Activated B cell treated with CpG ODN at 0.5 μM for 24 hours (primary cell): Measurements from ENCODE around the gene RPRD1B. TPM values are rescaled to one million over a fixed set of nuclear protein-coding genes. Genes with fewer than 3 reads are reported as not detected.
A peak's percentile ranks its signal among the peaks of the same experiment; 100 is the strongest.

Source experiments
- ATAC-seq: fragments of 200-7000 bp; cut with Tn5 transposase; one replicate; pipeline ENCODE4 v1.10.0; 2021; ENCODE audit warnings: low read depth, mild to moderate bottlenecking, moderate library complexity
- CTCF ChIA-PET: fragments of 350-600 bp; sonication (Branson Sonifier 250); formaldehyde crosslinking; loops from one replicate; lab custom pipeline; 2021; ENCODE audit warnings: antibody characterized with exemption; lab: Charles Lee
- POLR2A ChIA-PET: fragments of 350-600 bp; sonication (Branson Sonifier 250); formaldehyde crosslinking; loops from one replicate; lab custom pipeline; 2021; ENCODE audit warnings: antibody characterized with exemption; lab: Charles Lee
- DNase-seq: peaks from one replicate; pipeline ENCODE4 v3.0.0; 2022
- H3K27ac Mint-ChIP-seq: one replicate; pipeline ENCODE4 v1.8.0; 2020; ENCODE audit warnings: mixed read lengths
- H3K27me3 Mint-ChIP-seq: one replicate; pipeline ENCODE4 v1.8.0; 2021; ENCODE audit warnings: mixed read lengths
- H3K36me3 Mint-ChIP-seq: one replicate; pipeline ENCODE4 v1.8.0; 2021; ENCODE audit warnings: low read depth, mixed read lengths
- H3K4me1 Mint-ChIP-seq: one replicate; pipeline ENCODE4 v1.8.0; 2021; ENCODE audit warnings: mixed read lengths
- H3K4me3 Mint-ChIP-seq: one replicate; pipeline ENCODE4 v1.8.0; 2020; ENCODE audit warnings: mild to moderate bottlenecking, mixed read lengths
- H3K9me3 Mint-ChIP-seq: one replicate; pipeline ENCODE4 v1.8.0; 2020; ENCODE audit warnings: mixed read lengths
- intact Hi-C: fragments of 100-400 bp; cut with micrococcal nuclease; formaldehyde crosslinking; loops from one replicate; pipeline ENCODE4 v1.15.1; 2024
- total RNA-seq: library from RNA; stranded (reverse); gene quantifications from 2 replicates; pipeline ENCODE4 v1.2.3, GENCODE V29; 2022
- TF ChIP-seq, protein P1 (sequence below): fragments of 200-600 bp; IDR thresholded peaks from one replicate; pipeline ENCODE4 v1.8.0; 2022; ENCODE audit warnings: antibody characterized with exemption, mild to moderate bottlenecking

Gene RPRD1B
- total RNA-seq, 1 donor from 2014 or later: 38.4 TPM

DNA sequence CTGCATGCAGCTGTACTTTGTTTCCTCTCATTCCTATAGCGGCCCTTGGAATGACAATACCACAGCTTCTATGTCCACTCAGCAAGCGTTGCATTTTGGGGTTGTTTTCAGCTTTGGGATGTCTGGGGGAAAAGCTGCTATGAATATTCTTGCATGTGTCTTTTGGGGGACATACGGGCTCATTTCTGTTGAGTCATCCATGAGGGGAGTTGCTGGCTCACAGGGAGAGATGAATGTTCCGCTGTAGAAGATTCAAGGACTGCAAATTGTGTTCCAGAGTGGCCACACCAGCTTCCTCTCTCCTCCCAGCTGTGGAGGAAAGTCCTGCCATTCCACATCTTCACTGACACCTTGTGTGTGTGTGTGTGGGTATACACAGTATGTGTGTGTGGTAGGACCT, 88.2 kb downstream of the RPRD1B start:
- ATAC-seq: no peak
- DNase-seq: no peak
- H3K9me3 Mint-ChIP-seq: no peaks in the 10 kb centered on the region
- intact Hi-C loops: no loop called here
- POLR2A ChIA-PET: no interaction called here
- H3K4me1 Mint-ChIP-seq: no peaks in the 10 kb centered on the region
- no peaks in the 10 kb centered on the region for H3K36me3 Mint-ChIP-seq
- TF ChIP-seq, protein P1, sequence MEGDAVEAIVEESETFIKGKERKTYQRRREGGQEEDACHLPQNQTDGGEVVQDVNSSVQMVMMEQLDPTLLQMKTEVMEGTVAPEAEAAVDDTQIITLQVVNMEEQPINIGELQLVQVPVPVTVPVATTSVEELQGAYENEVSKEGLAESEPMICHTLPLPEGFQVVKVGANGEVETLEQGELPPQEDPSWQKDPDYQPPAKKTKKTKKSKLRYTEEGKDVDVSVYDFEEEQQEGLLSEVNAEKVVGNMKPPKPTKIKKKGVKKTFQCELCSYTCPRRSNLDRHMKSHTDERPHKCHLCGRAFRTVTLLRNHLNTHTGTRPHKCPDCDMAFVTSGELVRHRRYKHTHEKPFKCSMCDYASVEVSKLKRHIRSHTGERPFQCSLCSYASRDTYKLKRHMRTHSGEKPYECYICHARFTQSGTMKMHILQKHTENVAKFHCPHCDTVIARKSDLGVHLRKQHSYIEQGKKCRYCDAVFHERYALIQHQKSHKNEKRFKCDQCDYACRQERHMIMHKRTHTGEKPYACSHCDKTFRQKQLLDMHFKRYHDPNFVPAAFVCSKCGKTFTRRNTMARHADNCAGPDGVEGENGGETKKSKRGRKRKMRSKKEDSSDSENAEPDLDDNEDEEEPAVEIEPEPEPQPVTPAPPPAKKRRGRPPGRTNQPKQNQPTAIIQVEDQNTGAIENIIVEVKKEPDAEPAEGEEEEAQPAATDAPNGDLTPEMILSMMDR: no peak
- H3K27me3 Mint-ChIP-seq: no peaks in the 10 kb centered on the region
- CTCF ChIA-PET: no interaction called here
- H3K27ac Mint-ChIP-seq: no peak overlapping the region
- no peak overlapping the region for H3K4me3 Mint-ChIP-seq

DNA sequence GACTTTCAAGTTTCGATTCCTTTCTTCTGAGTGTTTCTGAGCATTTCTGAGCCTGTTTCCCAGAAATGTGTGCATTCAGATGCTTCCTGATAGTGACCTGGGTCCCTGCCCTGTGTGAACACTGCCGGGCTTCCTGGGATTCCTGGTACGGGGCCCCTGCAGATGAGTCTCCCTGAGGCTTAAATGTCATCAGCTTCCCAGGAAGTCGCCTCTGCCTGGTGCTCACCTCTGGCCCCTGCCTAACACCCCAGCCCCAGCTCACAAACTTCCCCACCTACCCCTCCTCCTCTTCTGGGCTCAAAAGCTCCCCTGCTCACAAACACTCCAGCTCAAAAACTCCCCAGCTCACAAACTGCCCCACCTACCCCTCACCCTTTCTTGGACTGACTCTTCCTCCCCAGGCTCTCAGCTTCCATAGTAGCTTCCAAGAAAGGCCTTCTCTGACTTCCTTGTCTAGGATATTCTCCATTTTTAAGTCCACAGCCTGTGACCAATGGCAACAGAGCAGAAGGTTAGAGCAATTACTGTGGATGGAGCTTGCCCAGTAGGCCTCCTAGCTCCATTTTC, 89.6 kb downstream of the RPRD1B start:
- Mint-ChIP-seq H3K36me3 (no peaks in the 10 kb centered on the region), H3K27me3 (no peaks in the 10 kb centered on the region), H3K4me1 (no peaks in the 10 kb centered on the region), H3K4me3 (no peak overlapping the region), H3K9me3 (no peaks in the 10 kb centered on the region), H3K27ac (no peak overlapping the region)
- DNase-seq (no peak), ATAC-seq (no peak)
- intact Hi-C loops: no loop called here
- ChIA-PET CTCF (interaction anchor here (1.3 kb wide), 1 partner anchor 66 kb away, joined by 4 read pairs; no protein-coding TSS in a partner anchor), POLR2A (no interaction called here)
- TF ChIP-seq, protein P1: no peak

DNA sequence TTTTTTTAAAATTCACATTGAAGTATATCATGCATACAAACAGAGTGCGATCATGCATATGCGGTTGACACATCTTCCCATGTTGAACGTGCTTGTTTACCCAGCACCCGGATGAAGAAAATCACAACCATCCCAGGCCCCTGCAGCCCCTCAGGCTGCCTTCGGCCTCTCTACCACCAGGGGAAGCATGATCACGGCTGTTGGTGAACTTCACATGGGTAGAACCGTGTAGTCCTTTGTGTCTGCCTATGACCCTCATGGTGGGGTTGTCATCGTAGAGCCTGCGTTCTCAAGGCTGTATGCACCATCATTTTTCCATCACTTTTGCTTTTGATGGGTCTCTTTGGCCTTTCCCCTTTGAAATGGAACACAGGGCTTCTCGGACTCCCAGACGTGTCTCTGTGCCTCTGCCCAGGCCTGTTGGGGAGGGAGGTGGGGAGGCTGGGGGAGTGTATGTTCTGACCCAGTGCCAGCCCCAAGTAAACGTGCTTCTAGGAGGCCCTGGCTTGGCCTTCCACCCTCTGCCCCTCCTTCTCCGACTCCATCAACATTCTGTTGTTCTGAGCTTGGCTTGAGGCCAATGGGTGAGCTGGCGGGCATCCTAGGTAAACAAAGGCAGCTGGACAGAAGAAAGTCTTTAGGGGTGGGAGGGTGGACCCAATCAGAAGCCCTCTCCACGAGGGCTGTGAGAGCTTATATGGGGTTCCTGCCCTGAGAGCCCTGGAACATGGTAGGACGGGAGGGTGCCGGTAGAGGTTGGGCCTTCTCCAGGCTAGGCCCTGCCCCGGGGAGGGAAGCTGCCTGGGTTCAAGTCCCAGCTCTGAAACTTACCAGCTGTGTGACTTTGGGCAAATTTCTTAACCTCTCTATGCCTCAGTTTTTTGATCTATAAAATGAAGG, 91.9 kb downstream of the RPRD1B start:
- H3K4me3 Mint-ChIP-seq: no peak overlapping the region
- ChIA-PET POLR2A (interaction anchor here (0.6 kb wide), 1 partner anchor 574 kb away, joined by 3 read pairs; no protein-coding TSS in a partner anchor), CTCF (no interaction called here)
- ATAC-seq (no peak), DNase-seq (peak; percentile 6)
- TF ChIP-seq, protein P1: no peak
- no peaks in the 10 kb centered on the region for H3K9me3 Mint-ChIP-seq
- no peaks in the 10 kb centered on the region for H3K4me1 Mint-ChIP-seq
- H3K36me3 Mint-ChIP-seq: no peaks in the 10 kb centered on the region
- intact Hi-C loops: no loop called here
- no peaks in the 10 kb centered on the region for H3K27me3 Mint-ChIP-seq
- no peak overlapping the region for H3K27ac Mint-ChIP-seq

DNA sequence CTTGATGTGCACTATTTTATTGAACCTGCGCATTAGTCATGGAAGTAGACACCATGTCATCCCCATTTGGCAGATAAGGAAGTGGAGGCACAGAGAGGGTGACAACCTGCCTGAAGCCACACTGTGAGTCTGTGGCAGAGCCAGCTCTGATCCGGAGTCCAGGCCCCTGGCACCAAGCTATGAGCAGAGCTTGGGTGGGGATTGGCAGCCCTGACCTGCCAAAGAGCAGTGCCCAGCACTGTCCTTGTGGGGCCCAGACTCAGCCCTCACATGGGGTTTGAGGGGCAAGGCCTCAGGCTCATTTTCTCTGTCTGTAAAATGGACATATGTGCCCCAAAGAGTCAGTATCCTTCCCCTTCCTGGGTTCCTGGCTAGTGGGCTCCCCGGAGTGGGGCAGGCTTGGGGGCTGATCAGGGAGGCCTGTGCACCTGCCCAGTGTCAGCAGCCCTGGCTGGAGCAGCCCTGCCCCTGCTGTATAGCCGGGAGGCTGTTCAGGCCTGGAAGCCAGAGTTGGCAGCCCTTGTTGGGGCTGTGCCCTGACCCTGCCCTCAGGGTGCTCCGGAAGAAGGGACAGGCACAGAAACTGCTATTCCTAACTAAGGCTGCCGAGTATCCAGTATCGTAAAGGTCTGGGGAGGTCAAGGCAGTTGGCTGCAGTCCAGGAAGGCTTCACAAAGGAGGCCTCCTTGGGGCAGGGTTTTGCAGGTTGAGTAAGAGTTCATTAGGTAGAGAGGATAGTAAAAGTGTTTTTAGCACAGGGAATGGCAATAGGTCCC, 92.8 kb downstream of the RPRD1B start:
- ChIA-PET CTCF (interaction anchor here (2.3 kb wide), 1 partner anchor 69 kb away, joined by 7 read pairs; no protein-coding TSS in a partner anchor), POLR2A (interaction anchor here (0.6 kb wide), 1 partner anchor 575 kb away, joined by 3 read pairs; no protein-coding TSS in a partner anchor)
- Mint-ChIP-seq H3K27me3 (no peaks in the 10 kb centered on the region), H3K4me1 (no peaks in the 10 kb centered on the region), H3K27ac (no peak overlapping the region), H3K4me3 (no peak overlapping the region), H3K9me3 (no peaks in the 10 kb centered on the region), H3K36me3 (no peaks in the 10 kb centered on the region)
- intact Hi-C loops: no loop called here
- TF ChIP-seq, protein P1: no peak
- DNase-seq (no peak), ATAC-seq (no peak)
